ENCODE data around the gene LYZ. TPM values are rescaled to one million over a fixed set of nuclear protein-coding genes. Genes with fewer than 3 reads are reported as not detected.

Gene LYZ
- total and polyA plus RNA-seq, 2 donors (not counting 3 experiments of a cell fraction or from before 2014, with no cell fraction given): not detected

DNA sequence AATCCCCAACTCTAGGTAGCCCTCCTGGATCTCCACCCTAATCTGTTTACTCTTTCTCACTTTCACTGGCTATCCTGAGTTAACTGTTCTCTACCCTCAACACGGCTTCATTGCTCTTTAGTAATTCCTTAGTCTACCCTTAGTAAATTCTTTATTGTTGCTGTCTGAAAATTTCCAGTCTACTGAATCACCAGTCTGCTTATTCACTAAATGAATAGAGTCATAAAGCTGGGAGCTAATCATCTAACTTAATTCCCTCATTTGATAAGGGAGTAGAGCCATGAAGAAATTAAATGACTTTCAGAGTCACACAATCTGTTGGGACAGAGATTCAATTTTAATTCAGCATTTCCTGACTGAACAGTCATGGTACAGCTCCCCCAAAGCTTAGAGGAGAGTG, 47.9 kb downstream of the LYZ start:
- Histone ChIP-seq H3K4me2 (ENCODE audit: insufficient read depth, low read length) (no peak overlapping the region), H3K9ac (replicated peaks; ENCODE audit: extremely low read depth, insufficient read depth, low read length) (no peak overlapping the region), H3K27ac (ENCODE audit: insufficient read depth, low read depth, low read length) (no peak overlapping the region), H4K20me1 (replicated peaks; ENCODE audit: control insufficient read depth, extremely low read depth, insufficient read depth, low read length) (no peaks in the 10 kb centered on the region), H3K27me3 (ENCODE audit: control insufficient read depth in 2 of 2, insufficient read depth in 2 of 2, low read length in 2 of 2) (no peaks in the 10 kb centered on the region), H3K4me3 (replicated peaks in 1 of 3; ENCODE audit: insufficient read depth in 1 of 3, low read depth in 1 of 3, low read length in 3 of 3) (no peak overlapping the region), H3K9me3 (replicated peaks; ENCODE audit: control insufficient read depth, insufficient read depth, low read length) (peaks cover 2% of the 10 kb centered on the region), H2AFZ (ENCODE audit: low read depth, low read length) (no peak overlapping the region), H3K9me1 (replicated peaks; ENCODE audit: control insufficient read depth, extremely low read depth, insufficient read depth, low read length) (no peaks in the 10 kb centered on the region), H3K79me2 (ENCODE audit: control insufficient read depth, insufficient read depth, low read length) (no peaks in the 10 kb centered on the region), H3K36me3 (ENCODE audit: control insufficient read depth in 2 of 2, extremely low read depth in 1 of 2, insufficient read depth in 2 of 2, low read length in 2 of 2) (peaks cover 0 to 2% of the 10 kb centered on the region in 2 experiments), H3K4me1 (ENCODE audit: control insufficient read depth, extremely low read depth, insufficient read depth, low read length) (no peaks in the 10 kb centered on the region)
- BruUV-seq (replicated peaks): no TSS peak
- dilution Hi-C loops (cut with MboI; ENCODE audit: extremely low pct_ligation_motif_present, low sequenced_read_pairs) (loop anchor here (25.0 kb wide), 1 partner anchor 191 kb away; the partner anchor contains the start of gene CCT2), intact Hi-C loops (cut with micrococcal nuclease) (no loop called here)
- ChIA-PET CTCF (interaction anchor here (1.1 kb wide), 1 partner anchor 175 kb away, joined by 4 read pairs; no protein-coding TSS in a partner anchor), POLR2A (no interaction called here)
- TF ChIP-seq, protein P1, sequence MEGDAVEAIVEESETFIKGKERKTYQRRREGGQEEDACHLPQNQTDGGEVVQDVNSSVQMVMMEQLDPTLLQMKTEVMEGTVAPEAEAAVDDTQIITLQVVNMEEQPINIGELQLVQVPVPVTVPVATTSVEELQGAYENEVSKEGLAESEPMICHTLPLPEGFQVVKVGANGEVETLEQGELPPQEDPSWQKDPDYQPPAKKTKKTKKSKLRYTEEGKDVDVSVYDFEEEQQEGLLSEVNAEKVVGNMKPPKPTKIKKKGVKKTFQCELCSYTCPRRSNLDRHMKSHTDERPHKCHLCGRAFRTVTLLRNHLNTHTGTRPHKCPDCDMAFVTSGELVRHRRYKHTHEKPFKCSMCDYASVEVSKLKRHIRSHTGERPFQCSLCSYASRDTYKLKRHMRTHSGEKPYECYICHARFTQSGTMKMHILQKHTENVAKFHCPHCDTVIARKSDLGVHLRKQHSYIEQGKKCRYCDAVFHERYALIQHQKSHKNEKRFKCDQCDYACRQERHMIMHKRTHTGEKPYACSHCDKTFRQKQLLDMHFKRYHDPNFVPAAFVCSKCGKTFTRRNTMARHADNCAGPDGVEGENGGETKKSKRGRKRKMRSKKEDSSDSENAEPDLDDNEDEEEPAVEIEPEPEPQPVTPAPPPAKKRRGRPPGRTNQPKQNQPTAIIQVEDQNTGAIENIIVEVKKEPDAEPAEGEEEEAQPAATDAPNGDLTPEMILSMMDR (IDR thresholded peaks at IDR 0.05; ENCODE audit: extremely low read depth in 1 of 2, insufficient read depth in 1 of 2, low read depth in 1 of 2, low read length in 2 of 2): no peak
- TF ChIP-seq POLR2A (IDR thresholded peaks at IDR 0.05; ENCODE audit: low read depth, low read length) (no peak), MAX (IDR thresholded peaks at IDR 0.05; ENCODE audit: insufficient read depth, insufficient read length) (no peak), MYC (IDR thresholded peaks at IDR 0.05; ENCODE audit: low read depth, low read length) (no peak), GATA2 (IDR thresholded peaks at IDR 0.05; ENCODE audit: insufficient read depth, insufficient read length, low read depth, low read length) (no peak), JUN (IDR thresholded peaks at IDR 0.05; ENCODE audit: borderline replicate concordance, insufficient read depth, insufficient read length, low read depth) (no peak), EZH2 (IDR thresholded peaks at IDR 0.05; ENCODE audit: borderline replicate concordance, low read depth, low read length, severe bottlenecking) (no peak), POLR2AphosphoS5 (IDR thresholded peaks at IDR 0.05; ENCODE audit: insufficient read depth, low read depth, low read length) (no peak), FOS (IDR thresholded peaks at IDR 0.05; ENCODE audit: borderline replicate concordance, insufficient read depth, low read length) (no peak)
- no peak for FAIRE-seq
- no peak for DNase-seq (ENCODE audit: low read depth, low spot score)
